Measurements from ENCODE around the gene OR52E6. TPM values are rescaled to one million over a fixed set of nuclear protein-coding genes. Genes with fewer than 3 reads are reported as not detected.
A peak's percentile ranks its signal among the peaks of the same experiment; 100 is the strongest.

OR52E6 gene
- polyA plus RNA-seq, 2 of the 4 experiments (the other 2 are of a cell fraction) = not detected

GRCh38 chr11:5809905-5810795 is 31.5 kb downstream of the OR52E6 start:
- CTCF ChIA-PET = interaction anchor here (0.6 to 1.8 kb wide), 11 partner anchors 22 to 606 kb away, joined by 3 to 7 read pairs (median 3); partner anchors contain the start of genes OR52N5, OR56B1 and TRIM5
- TF ChIP-seq ZC3H11A (IDR thresholded peaks at IDR 0.05) (no peak), RCOR1 (IDR thresholded peaks at IDR 0.05; ENCODE audit: low read depth, low read length) (no peak), FOXS1 (CRISPR knock-in tag; IDR thresholded peaks at IDR 0.05) (no peak), CBX8 (IDR thresholded peaks at IDR 0.05) (no peak), ZNF302 (CRISPR knock-in tag; IDR thresholded peaks at IDR 0.05) (no peak), JUNB (IDR thresholded peaks at IDR 0.05) (no peak)
- TF ChIP-seq, protein P1, sequence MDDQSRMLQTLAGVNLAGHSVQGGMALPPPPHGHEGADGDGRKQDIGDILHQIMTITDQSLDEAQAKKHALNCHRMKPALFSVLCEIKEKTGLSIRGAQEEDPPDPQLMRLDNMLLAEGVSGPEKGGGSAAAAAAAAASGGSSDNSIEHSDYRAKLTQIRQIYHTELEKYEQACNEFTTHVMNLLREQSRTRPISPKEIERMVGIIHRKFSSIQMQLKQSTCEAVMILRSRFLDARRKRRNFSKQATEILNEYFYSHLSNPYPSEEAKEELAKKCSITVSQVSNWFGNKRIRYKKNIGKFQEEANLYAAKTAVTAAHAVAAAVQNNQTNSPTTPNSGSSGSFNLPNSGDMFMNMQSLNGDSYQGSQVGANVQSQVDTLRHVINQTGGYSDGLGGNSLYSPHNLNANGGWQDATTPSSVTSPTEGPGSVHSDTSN (IDR thresholded peaks at IDR 0.05) = no peak
- TF ChIP-seq, protein P2, sequence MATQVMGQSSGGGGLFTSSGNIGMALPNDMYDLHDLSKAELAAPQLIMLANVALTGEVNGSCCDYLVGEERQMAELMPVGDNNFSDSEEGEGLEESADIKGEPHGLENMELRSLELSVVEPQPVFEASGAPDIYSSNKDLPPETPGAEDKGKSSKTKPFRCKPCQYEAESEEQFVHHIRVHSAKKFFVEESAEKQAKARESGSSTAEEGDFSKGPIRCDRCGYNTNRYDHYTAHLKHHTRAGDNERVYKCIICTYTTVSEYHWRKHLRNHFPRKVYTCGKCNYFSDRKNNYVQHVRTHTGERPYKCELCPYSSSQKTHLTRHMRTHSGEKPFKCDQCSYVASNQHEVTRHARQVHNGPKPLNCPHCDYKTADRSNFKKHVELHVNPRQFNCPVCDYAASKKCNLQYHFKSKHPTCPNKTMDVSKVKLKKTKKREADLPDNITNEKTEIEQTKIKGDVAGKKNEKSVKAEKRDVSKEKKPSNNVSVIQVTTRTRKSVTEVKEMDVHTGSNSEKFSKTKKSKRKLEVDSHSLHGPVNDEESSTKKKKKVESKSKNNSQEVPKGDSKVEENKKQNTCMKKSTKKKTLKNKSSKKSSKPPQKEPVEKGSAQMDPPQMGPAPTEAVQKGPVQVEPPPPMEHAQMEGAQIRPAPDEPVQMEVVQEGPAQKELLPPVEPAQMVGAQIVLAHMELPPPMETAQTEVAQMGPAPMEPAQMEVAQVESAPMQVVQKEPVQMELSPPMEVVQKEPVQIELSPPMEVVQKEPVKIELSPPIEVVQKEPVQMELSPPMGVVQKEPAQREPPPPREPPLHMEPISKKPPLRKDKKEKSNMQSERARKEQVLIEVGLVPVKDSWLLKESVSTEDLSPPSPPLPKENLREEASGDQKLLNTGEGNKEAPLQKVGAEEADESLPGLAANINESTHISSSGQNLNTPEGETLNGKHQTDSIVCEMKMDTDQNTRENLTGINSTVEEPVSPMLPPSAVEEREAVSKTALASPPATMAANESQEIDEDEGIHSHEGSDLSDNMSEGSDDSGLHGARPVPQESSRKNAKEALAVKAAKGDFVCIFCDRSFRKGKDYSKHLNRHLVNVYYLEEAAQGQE (IDR thresholded peaks at IDR 0.05) = no peak

GRCh38 chr11:5809122-5809519 is 32.6 kb downstream of the OR52E6 start:
- POLR2A ChIA-PET = no interaction called here
- peak; percentile 23 to 51; a peak in 4 of 6 replicates for ATAC-seq
- FAIRE-seq = no peak

More at GRCh38 chr11:5809905-5810795, 31.5 kb downstream of the OR52E6 start:
- Histone ChIP-seq H3K9me3 (no peaks in the 10 kb centered on the region), H3K4me2 (no peak overlapping the region), H3K4me3 (no peak overlapping the region), H3K27ac (no peak overlapping the region), H3K4me1 (no peaks in the 10 kb centered on the region)
- 56% methylated on average over 6 of the region's 6 CpGs for WGBS (ENCODE audit: missing lambda C conversion rate)
- POLR2A ChIA-PET = no interaction called here
- DNase-seq (ENCODE audit: low read depth in 1 of 2, low spot score in 1 of 2) (no peak), ATAC-seq (no peak), FAIRE-seq (no peak)

More at GRCh38 chr11:5809122-5809519, 32.6 kb downstream of the OR52E6 start:
- TF ChIP-seq, protein P3, sequence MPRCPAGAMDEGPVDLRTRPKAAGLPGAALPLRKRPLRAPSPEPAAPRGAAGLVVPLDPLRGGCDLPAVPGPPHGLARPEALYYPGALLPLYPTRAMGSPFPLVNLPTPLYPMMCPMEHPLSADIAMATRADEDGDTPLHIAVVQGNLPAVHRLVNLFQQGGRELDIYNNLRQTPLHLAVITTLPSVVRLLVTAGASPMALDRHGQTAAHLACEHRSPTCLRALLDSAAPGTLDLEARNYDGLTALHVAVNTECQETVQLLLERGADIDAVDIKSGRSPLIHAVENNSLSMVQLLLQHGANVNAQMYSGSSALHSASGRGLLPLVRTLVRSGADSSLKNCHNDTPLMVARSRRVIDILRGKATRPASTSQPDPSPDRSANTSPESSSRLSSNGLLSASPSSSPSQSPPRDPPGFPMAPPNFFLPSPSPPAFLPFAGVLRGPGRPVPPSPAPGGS (IDR thresholded peaks at IDR 0.05) = no peak
- TF ChIP-seq HOXB5 (CRISPR knock-in tag; IDR thresholded peaks at IDR 0.05) (no peak), RCOR1 (IDR thresholded peaks at IDR 0.05; ENCODE audit: low read depth, low read length) (no peak), EHF (CRISPR knock-in tag; IDR thresholded peaks at IDR 0.05) (no peak), HES2 (IDR thresholded peaks at IDR 0.05) (no peak), HOXB13 (CRISPR knock-in tag; IDR thresholded peaks at IDR 0.05; ENCODE audit: low read depth) (no peak), JUN (IDR thresholded peaks at IDR 0.05) (no peak)
- TF ChIP-seq, protein P4, sequence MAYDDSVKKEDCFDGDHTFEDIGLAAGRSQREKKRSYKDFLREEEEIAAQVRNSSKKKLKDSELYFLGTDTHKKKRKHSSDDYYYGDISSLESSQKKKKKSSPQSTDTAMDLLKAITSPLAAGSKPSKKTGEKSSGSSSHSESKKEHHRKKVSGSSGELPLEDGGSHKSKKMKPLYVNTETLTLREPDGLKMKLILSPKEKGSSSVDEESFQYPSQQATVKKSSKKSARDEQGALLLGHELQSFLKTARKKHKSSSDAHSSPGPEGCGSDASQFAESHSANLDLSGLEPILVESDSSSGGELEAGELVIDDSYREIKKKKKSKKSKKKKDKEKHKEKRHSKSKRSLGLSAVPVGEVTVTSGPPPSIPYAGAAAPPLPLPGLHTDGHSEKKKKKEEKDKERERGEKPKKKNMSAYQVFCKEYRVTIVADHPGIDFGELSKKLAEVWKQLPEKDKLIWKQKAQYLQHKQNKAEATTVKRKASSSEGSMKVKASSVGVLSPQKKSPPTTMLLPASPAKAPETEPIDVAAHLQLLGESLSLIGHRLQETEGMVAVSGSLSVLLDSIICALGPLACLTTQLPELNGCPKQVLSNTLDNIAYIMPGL (CRISPR knock-in tag; IDR thresholded peaks at IDR 0.05; ENCODE audit: borderline replicate concordance) = no peak
- TF ChIP-seq, protein P5, sequence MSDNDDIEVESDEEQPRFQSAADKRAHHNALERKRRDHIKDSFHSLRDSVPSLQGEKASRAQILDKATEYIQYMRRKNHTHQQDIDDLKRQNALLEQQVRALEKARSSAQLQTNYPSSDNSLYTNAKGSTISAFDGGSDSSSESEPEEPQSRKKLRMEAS (IDR thresholded peaks at IDR 0.05) = no peak
- 18% methylated on average over 5 of the region's 5 CpGs for WGBS (ENCODE audit: missing lambda C conversion rate)
- Histone ChIP-seq H3K4me2 (peak overlapping the region; percentile 92), H3K4me1 (no peaks in the 10 kb centered on the region), H3K27ac (peak overlapping the region in 1 of 2 experiments; percentile 39; a peak in 2 of 6 replicates), H3K4me3 (peak overlapping the region; percentile 45), H3K9me3 (no peaks in the 10 kb centered on the region)
- DNase-seq (ENCODE audit: low read depth in 1 of 2, low spot score in 1 of 2) = no peak
- CTCF ChIA-PET = interaction anchor here (0.6 to 1.6 kb wide), 10 partner anchors 13 to 605 kb away, joined by 3 to 6 read pairs (median 3); partner anchors contain the start of genes OR52N5, OR56B1 and TRIM5
